Stromal cell of bone marrow (primary cell): ENCODE measurements around the gene NDUFA8.

ENCODE experiments used
- DNase-seq: peaks from one replicate; pipeline ENCODE4 v3.0.0-alpha.2; 2012; ENCODE audit warnings: low read depth

Gene NDUFA8

DNA sequence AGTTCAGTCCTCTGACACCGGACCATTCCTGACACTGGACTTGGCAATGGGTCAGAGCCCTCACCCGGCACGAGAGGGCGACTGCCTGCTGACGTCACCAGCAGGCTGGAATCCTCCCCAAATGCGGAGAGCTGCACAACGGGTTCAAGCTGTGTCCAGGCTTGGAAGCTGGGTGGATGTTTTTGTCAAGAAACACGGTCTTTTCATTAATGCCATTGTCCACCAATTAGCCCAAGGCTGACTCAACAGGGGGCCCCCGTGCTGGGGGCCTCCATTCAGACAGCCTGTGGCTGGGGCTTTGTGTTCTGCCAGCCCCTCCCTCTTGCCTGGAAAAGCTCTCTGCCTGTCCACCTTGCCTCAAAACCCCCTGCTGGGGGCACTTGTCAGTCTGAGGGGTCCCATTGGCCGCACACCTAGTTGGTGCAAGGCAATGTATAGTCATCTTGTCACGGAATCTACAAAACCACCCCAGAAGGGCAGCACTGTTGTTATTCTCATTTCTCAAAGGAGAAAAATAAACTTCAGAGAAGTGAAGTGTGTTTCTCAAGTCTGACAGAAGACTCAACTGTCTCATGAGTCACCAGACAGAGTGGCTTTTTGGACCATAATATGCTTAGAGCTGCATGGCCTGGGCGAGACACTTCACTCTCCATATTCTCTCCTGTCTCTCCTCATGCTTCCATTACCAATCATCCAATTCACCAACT lies 24.6 kb downstream of the NDUFA8 start:
- no peak for DNase-seq

DNA sequence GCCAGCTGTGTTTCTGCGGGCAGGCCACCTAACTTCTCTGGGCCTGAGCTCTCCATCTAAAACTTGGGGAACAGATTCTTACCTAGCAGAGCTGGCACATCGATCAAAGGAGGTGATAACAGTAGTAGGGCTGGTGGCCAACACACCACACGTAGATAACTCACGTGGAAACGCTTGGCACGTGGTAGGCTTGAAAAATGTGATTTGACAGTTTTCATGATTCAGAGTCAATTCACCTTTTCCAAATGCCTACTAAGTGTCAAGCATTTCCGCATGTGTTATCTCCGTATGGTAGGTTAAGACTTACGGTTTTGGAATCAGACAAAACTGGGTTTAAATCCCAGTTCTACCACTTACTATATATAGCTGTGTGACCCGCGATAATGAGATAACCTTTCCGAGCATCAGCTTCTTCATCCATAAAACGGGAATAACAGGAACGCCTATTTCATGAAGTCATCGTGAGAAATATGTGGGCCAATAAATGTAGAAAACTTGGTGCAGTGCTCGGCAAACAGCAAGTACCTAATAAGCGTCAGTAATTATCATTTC lies 25.5 kb downstream of the NDUFA8 start:
- no peak for DNase-seq

DNA sequence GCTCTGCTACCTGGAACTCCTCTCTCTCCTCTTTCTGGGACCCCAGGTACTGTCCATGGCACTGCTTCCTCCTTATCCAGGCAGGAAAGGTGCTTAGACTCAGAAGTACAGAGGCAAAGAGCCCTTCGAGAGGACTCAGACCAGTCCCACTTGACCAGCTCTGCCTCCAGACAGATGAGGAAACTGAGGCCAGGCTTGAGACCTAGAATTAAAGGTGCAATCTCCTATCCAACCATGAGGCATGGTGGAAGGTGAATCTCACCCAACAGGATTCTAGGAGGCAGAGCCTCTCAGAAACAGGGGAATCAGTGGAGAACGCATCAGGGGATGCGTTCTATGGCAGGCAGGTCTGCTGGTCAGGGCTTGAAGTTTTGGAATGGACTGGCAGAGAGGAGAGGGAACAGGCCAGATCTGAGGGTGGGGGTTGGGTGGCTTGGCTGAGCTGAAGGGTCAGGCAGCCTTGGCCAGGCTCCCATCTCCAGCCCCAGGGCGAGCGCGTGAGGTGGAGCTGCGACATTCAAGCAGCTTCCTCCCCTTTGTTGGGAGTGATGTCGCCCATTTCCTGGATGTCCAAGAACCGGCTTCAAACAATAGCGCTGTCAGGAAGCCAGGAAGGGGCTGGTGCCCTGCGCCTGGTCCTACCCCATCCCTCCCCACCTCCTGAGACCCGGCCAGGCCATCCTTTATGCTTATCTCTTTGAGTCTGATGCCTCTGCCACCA lies 26.2 kb downstream of the NDUFA8 start:
- DNase-seq = no peak

DNA sequence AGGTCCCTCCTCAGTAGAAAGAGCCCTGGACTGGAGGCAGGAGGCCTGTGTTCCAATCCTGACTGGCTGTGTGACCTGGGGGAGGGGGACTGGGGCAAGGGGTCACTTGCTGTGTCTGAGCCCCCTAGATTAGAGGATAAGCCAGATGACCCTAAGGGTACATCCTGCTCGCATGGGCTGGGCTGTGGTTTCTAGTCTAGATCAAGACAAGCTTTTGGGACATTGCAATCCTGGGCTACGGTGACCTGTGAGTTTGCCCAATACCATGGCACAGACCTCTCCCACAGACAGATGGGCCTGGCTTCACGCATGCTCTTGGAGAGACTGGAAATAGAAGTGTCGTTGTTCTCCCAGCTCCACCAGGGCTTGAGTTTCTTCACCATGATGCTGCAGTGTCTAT lies 27.0 kb downstream of the NDUFA8 start:
- no peak for DNase-seq

DNA sequence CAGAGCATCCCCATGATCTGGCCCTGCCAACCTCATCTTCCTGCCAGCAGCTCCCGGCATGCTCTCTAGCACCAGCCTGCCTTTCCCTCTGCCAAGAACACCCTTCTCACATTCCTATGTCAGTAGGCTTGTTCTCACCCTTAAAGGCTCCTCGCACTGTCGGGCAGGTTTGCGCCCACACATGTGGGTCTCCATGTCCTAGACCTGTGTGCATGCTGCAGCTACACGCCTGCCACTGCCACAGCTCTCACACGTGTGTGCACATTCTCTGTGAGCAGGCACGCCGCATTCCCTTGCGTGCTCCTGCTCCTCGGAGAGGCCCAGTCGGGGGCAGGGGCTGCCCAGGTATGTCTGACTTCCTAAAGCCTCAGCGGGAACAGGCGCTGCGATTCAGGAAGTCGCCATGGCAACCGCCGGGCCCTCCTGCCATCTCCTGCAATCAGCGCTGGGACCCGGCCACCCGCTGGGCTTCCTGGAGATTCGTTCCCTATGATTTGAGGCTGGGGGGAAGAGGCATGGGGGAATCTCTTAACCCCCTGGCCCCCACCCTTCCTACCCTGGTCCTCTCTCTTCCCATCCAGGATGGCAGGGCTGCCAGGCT lies 28.1 kb downstream of the NDUFA8 start:
- DNase-seq = no peak

DNA sequence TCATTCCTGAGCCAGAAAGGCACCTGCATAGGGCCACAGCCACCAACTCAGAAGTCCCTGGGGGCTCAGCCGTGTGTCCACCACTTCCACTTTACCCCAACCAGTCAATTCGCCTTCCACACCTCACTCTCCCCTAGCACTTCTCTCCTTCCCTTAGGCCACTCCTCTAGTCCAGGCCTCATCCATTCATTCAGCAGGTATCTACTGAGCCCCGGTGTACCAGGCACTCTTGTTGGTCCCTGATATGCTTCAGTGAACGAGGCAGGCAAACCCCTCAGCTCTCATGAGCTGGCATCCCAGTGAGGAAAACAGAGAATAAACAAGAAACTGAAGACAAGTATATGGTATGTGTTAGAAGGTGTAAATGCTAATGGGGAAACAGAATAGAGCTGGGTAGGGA lies 28.7 kb downstream of the NDUFA8 start:
- DNase-seq = no peak

DNA sequence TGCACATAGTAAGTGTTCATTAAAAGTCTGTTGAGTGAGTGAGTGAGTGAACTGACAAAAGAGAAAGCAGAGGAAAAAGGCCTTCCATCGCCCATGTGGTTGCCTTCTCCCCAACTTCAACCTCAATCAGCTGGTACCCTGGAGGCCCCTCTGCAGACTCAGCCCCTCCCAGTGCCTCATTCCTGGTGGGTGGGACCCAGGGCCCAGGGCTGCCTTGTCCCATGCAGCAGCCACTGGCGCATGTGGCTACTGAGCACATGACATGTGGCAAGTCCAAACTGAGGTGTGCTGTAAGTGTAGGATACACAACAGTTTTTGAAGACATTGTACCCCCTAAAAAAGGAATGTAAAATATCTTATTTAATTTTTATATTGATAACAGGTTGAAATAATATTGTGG lies 29.6 kb downstream of the NDUFA8 start:
- DNase-seq = no peak

DNA sequence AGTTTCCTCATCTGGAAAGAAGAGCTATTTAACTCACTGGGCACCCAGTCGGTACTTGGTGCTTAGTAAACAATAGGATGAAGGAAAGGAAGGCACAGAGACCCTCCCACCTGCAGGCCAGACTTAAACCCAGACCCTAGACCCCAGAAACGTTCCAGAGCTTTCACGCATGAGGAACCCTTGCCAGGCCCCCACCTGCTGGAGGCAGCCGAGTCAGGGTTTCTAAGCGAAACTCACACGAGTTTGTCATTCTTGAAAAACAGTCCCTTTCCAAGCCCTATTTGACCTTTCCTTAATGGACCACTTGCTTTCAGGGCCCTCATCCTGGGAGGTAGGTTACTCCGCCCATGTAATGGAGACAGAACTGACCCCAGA lies 30.6 kb downstream of the NDUFA8 start:
- no peak for DNase-seq

DNA sequence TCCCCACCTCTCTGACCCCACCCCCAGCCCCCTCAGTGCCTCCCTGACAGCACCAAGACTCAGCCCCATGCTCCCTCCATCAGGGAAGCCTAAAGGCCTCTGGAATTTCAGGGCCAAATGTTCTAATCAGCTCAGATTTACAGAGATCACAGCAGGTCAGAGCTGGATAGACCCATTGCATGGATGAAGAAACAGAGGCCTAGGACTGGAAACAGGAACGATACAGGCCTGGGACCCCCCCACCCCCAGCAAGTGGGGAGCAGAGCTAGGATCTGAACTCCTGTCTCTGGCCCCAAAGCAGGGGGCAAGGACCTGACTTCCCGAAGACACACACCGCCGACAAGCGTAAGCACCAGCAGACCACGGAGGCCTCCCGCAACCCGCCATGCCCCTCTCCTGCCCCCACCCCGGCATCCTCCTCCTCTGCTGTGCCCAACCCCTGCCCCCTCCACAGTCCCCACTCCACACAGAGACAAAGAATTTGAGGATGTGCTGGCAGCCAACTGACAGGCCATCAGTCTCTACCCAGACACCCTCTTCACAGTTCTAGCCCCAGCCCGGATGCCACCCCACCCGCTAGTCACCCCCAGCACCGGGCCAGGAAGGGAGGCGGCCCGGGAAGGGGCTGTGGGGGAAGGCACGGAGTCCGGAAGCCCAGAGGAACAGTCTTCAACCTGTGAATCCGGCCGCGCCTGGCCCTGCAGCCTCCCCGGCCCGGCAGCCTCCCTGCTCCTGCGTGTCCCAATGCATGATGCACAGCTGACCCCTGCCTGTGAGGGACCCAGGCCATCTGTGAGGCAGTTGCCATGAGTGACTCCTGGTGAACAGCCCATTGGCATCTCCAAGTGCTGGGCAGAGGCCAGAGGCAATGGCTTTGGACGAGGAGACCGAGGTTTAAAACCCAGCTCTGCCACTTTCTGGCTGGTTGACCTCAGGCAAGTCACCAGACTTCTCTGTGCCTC lies 31.3 kb downstream of the NDUFA8 start:
- DNase-seq = no peak

DNA sequence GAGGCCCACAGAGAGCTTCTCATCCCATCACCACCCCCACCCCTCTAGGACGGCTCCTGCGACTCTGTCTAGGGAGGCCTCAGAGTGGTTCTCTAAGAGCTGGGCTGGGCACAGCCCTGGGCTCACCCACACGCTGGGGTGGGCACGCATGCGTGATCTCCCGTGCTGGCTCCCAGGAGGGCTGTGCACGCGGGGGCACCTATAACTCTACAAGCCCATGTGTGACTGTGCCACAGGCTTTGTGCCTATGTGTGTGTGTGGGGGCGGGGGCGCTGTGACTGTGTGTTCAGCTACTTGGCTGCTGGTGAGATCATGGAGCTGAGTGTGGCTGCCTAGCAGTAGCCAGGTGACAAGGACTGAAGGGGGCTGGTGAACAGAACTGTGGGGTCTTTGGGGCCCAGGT lies 32.2 kb downstream of the NDUFA8 start:
- DNase-seq = no peak

DNA sequence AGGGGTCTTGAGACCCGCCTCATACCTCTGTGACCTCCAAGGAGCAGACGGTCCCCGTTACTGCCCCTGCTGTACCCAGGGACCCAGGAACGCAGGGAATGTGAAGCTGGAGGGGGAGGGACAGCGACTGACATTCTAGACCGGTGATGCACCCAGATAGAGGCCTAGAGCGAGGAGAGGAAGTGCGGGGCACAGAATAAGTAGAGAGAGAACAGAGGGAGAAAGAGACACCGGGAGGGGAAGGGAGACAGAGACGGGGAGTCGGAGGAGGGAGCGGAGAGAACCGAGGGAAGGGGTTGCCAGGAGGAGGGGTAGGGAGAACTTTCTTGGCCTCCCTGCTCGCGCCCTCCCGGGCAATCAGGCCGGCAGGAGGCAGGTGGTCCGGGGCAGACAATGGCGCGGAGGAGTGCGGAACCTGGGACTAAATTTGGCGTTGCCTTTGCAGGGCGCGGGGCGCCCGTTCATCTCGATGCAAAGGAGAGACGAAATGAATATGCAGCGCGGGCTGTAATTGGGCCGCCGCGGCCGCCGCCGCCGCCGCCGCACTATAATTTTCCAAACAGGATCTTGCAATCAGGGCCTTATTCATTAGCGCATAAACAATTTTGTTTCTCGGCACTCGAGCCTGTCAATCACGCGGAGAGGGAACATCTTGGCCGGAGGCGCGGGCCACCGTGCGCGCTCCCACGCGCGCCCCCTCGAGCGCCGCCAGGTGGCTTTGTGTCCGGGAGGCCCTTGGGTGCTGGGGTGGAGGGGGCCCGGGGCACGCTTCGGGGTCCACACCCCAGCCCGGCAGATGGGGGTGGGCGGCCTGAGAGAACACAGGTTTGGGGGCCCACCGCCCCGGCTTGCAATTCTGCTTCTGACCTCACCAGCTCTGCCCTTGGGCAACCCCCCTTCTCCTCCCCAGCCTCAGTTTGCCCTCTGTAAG lies 33.0 kb downstream of the NDUFA8 start:
- no peak for DNase-seq

DNA sequence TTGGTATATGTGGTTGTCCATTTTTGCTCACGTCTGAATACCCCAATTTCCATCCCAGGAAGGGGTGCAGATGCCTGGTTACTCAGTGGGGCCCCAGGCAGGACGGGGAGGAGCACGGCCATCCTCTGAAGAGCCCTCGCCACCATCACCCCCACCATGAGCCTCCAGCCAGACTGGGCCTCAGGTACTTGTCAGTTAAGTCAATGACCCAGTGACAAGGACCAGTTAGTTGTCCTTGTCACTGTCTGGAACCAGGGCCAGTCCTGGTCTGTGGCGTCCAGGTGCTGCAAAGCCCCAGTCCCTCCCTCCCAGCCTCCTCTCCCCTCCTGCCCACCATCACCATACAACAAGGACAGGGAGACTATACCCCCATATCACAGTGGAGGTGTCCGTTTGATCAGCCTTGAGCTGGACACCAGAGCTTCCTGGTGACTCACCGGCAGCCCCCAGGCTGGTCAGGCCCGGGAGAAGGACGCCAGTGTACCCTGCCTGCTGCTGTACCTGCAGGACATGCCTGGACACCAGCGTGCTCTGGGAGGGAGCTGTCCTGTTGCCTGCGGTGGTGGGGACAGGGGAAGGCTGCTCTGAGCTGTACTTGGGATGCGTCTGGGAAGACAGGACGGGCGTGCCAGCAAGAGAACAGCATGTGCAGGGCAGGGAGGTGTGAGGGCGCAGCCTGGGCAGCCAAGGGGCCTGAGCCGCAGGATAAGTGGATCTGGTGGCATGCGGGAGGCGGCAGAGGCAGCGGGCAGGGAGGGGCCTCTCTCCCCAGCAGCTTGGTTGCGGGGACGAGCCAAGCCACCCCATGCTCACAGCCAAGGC lies 33.9 kb downstream of the NDUFA8 start:
- no peak for DNase-seq

DNA sequence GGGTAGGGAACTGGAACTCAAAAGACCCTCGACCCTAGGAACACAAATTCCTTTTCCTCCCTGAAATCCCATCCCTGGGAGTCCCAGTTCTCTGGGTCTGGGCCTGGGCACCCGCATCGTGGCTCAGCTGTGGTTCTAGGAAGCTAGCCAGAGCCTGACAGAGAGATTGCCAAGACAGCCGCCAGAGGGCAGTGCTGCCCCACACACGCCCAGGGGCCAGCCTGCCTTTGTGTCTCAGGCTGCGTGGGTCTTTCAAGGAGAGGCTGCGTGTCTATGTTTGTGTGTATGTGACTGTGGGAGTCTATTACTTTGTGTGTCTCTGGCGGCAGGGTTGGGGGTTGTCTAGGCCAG lies 34.4 kb downstream of the NDUFA8 start:
- DNase-seq = peak; percentile 41

DNA sequence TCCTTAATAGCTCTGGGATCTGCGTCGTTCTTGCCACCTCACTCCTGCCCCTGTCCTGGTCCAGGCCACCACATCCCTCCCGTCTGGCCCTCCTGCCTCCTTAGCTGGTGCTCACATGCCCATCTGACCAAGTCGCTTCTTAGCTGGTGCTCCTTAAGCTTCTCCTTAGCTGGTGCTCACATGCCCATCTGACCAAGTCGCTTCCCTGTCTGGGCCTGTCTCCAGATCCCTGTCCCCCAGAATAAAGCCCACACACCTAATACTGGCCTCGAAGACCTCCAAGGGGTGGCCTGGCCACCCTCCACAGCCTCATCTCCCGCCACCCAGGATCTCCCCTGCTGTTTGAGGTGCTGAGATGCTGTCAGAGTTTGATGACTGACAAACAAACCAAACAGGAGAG lies 35.1 kb downstream of the NDUFA8 start:
- DNase-seq = no peak

DNA sequence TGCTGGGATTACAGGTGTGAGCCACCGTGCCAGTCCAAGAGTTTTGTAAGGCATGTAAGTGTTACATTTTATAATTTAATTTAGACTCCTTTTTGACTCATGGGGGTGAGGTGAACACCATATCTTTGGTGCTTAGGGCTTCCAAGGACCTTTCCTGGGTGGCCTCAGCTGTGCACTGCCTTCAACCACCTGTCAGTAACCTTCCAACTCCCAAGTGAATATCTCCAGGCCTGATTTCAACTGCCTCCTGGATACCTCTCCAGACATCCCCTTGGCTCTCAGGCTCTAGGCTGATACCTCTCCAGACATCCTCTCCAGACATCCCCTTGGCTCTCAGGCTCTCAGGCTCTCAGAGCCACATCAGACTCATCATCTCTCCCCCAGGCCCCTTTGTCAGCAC lies 35.5 kb downstream of the NDUFA8 start:
- DNase-seq = no peak

DNA sequence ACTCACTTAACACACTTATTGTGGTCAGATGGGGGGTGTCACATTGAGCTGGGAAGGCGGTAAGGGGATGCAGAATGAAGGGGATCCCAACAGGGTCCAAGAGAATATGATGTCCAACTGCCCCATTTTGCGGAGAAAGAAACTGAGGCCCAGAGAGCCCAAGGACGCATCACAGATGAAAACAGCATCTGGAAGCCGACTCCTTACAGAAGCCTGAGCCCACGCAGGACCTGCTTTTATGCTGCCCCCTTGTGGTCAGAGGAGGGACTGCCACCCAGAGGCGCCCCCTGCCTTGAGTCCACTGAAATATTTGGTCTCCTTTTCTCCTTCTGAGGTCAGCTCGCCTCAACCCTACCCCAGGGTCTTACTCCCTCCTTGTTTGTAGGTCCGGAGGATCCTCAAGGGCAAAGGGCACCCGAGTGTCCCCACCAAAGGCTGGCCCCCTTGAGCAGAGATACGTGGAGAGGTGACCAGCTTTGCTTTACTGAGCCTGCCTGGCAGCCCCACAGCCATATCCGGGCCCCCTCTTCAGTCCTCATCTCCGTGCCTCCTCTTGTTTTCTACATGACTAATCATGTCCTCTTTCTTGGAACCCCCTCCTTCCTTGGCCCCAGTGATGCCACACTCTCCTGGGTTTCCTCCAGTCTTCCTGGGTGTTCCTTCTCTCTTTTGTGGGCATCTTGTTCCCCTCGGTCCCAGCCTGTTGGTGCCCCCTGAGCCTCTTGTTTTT lies 36.5 kb downstream of the NDUFA8 start:
- peak; percentile 42 for DNase-seq

DNA sequence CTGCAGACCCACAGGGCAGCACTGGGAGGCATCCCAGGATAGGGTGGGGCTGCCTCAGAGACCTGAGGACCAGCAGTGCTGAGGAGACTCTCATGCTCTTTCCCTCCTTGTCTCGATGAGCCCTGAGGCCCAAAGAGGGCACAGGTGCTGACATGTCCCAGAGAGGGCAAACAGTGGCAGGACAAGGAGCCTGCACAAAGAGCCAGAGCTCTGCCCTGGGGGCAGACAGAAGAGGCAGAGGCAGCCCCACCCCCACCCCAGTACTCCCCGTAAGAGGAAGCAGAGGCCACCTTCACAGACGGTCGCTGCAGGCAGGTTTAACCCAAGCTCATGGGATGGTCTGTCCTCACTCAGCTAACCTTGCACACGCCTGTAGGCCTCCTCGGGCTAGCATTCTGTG lies 37.1 kb downstream of the NDUFA8 start:
- no peak for DNase-seq

DNA sequence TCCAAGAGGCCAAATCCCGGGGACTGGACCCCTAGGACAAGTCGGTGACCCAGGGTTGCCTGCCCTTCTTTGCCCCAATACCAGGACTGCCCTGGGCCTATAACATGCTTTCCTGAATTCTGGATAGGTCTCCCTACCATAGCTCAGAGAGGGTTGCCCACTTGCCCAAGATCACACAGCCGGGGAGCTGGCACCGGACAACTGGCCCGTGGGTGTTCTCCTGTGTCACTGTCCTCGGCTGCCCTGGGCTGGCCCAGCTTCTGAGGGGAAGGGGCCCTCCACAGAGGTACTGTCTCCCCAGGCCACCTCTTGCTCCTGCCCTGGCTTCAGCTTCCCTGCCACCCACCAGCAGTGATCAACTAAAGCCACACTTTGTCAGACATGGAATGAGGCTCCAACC lies 37.6 kb downstream of the NDUFA8 start:
- no peak for DNase-seq

DNA sequence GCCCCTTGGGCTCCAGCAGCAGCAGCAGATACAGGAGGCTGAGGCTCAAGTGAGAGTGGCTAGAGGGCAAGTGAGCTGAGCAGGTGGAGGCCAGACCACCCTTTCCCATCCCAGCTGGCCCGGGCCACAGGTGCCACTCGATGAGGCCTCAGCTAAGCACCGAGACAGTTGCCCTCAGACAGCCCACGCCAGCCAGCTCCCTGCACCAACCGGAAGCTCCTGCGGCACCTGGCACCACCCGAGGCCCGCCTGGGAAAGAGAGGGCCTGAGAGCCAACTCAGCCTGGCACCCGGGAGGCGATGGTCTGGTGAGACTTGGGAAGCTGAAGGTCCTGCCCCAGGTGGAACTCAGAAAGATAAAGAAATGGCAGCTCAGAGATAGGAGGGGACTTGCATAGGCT lies 38.2 kb downstream of the NDUFA8 start:
- no peak for DNase-seq
